NCI-H345 treated with DMSO at 0.1 percent for 48 hours (cell line): ENCODE data around the gene RPP38.
A peak's percentile ranks its signal among the peaks of the same experiment; 100 is the strongest.

ENCODE experiments used
- DNase-seq: peaks from one replicate; lab custom pipeline; 2025; ENCODE audit not compliant: unreplicated experiment; lab: John Stamatoyannopoulos, UW

RPP38 gene

GRCh38 chr10:15097011-15097812 lies at the start of gene RPP38:
Gene RPP38 (plus strand): TSS chr10:15097355. CDS start chr10:15103315, 5,960 bp downstream.
- DNase-seq: peak; percentile 83

- no peak for DNase-seq
Measured at GRCh38 chr10:15049533-15049932, 47.6 kb upstream of the RPP38 start.

GRCh38 chr10:15052121-15052520 lies 45.0 kb upstream of the RPP38 start:
- DNase-seq: no peak

GRCh38 chr10:15053061-15053460 lies 44.1 kb upstream of the RPP38 start:
- no peak for DNase-seq

- DNase-seq: no peak
Measured at GRCh38 chr10:15058689-15059088, 38.5 kb upstream of the RPP38 start.

GRCh38 chr10:15059914-15060313 lies 37.2 kb upstream of the RPP38 start:
- DNase-seq: no peak

- no peak for DNase-seq
Measured at GRCh38 chr10:15060638-15061037, 36.5 kb upstream of the RPP38 start.

- no peak for DNase-seq
Measured at GRCh38 chr10:15067154-15067553, 30.0 kb upstream of the RPP38 start.

- no peak for DNase-seq
Measured at GRCh38 chr10:15068802-15069201, 28.4 kb upstream of the RPP38 start.

GRCh38 chr10:15069230-15069629 lies 27.9 kb upstream of the RPP38 start:
- DNase-seq: no peak

GRCh38 chr10:15072358-15072757 lies 24.8 kb upstream of the RPP38 start:
- DNase-seq: no peak

GRCh38 chr10:15075421-15075820 lies 21.7 kb upstream of the RPP38 start:
- DNase-seq: no peak

GRCh38 chr10:15083674-15084501 lies 13.3 kb upstream of the RPP38 start:
- DNase-seq: no peak

GRCh38 chr10:15084502-15084922 lies 12.6 kb upstream of the RPP38 start:
- DNase-seq: no peak

GRCh38 chr10:15088428-15089261 lies 8.5 kb upstream of the RPP38 start, which contains the start of gene ACBD7:
Gene ACBD7 (minus strand): TSS chr10:15088776. CDS start chr10:15088728, 48 bp downstream.
- DNase-seq: peak; percentile 50

- no peak for DNase-seq
Measured at GRCh38 chr10:15091418-15091817, 5.7 kb upstream of the RPP38 start.

- no peak for DNase-seq
Measured at GRCh38 chr10:15092855-15093408, 4.2 kb upstream of the RPP38 start.

GRCh38 chr10:15096661-15097010 lies 519 bp upstream of the RPP38 start:
- no peak for DNase-seq

GRCh38 chr10:15099886-15100285 lies 2.7 kb downstream of the RPP38 start:
- DNase-seq: no peak

- no peak for DNase-seq
Measured at GRCh38 chr10:15103513-15103912, 6.4 kb downstream of the RPP38 start.
